HG02938 (cell line): Measurements from ENCODE around the gene ZNHIT2.

Experiments used
- ATAC-seq: cut with Tn5 transposase; IDR thresholded peaks from one replicate; pipeline ENCODE4 v1.9.1; 2021; ENCODE audit warnings: mild to moderate bottlenecking, moderate library complexity; ENCODE audit not compliant: unreplicated experiment

ZNHIT2 gene

DNA sequence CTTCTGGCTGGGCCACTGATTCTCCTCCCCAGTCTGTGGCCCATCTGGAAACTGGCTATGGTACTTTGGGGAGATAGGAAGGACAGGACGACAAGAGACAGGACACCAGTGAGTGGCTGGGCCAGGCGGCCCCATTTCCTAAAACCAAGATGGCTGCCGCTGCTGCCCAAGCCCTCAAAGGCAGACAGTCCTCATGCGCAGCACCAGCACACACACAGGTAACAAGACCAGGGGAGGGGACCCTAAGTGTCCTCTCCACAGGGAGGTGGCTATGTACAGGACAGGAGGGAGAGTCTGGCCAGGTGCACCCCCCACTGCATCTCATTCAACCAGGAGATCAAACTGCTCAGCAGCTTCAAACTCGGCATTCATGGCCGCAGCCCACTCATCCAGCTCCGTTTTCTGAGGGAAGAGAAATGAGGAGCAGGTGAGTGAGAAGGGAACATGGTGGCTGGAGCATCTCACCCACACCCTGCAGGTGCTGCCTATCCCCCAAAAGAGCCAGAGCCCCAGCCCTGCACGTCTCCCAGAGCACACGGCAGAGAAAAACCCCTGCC, 38.6 kb downstream of the ZNHIT2 start:
- ATAC-seq, result no peak

DNA sequence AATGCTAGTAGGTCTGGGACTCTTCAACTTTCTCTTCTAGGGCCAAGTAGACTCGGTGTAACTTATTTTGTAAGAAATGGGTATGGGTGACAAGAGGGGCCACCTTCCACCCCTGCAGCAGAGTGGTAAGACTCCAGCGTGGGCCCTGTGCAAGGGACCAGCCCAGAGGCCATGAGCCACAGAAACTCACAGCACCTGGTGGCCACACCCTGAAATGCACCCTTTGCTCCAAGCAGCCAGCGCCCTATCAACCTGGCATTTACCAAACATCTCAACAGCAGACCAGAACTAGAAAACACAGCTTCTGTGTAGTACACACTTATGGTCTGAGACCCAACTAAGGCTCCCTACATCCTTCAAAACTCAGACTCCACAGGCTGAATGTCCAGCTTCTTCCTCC, 39.4 kb downstream of the ZNHIT2 start:
- no peak for ATAC-seq

DNA sequence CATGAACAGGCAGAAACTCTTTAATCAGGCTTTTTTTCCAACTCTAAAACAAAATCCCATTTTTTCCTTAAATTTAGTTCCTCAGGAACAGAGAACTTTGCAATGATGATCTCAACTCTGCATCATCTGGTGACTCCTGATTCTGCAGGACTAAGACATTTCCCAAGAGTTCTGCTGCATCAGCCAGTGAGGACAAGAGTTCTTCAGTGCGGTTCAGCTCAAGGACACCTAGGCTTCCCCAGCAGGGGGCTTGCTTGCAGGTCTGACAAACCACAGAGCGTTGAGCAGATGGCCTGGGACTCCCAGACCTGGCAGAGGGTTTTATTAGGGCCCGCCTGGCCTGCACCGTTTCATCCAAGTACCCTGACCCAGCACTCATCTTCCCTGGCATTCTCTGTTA, 40.0 kb downstream of the ZNHIT2 start:
- ATAC-seq, result no peak

DNA sequence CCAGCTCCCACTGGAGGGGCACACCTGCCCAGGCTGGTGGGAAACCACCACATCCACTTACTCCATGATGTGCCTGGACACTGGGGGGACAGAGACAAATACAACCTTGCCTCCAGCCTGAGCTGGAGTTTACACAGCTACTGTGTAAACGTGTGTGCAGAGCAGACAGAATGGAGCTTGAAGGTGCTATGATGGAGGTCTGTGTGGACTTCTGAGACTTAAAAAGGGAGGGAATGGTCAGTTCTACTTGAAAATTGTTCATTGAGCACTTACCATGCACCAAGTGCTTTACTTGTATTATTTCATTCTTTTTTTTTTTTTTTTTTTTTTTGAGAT, 44.9 kb downstream of the ZNHIT2 start:
- ATAC-seq, result no peak

DNA sequence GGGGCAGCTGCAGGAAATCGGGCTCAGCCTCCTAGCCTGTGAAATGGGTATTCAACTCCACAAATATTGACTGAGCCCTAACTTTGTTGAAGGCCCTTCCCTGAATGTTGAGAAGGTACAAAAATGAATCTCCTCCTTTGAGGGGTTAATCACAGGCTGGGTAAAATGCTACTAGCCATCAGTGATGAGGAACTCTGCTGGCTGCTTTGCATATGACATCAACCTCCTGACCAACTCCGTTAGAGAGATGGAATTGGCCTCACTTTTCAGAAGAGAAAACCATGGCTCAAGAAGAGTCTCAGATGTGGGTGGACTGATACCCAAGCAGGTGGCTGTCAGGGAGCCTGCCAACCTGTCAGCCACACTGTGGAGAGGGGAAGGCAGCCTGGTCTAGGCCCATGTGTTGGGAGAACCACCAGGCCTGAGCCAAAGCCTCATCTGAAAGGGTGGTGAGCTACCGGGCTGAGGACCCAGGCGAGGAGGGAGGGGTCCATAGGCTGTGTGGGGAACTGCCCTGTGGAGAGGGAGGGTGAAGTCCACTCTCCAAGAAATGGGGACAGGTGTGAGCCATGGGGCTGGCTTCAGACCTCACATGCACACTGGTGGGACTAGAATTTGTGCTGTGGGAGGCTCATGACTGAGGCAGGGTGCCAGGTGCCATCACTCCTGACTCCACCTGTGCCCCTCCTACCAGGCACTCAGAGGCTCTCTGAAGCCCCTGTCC, 45.4 kb downstream of the ZNHIT2 start:
- no peak for ATAC-seq

DNA sequence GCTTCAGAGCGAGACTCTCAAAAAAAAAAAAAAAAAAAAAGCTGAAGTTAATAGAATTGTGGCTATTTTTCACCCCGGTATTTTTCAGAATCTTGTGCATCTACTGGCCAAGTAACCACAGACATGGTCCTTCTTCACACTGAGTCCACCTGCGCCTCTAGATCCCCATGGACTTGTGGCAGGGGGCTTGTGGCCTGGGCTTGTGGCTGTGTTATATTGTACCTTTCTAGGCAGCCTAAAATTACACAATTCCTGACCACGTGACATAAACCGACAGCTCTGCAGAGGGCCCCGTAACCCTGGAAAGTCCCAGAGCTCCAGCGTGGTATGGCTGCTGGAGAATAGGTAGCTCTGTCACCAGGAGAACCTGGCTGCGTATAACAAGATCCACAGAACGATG, 48.3 kb downstream of the ZNHIT2 start:
- ATAC-seq, result no peak

DNA sequence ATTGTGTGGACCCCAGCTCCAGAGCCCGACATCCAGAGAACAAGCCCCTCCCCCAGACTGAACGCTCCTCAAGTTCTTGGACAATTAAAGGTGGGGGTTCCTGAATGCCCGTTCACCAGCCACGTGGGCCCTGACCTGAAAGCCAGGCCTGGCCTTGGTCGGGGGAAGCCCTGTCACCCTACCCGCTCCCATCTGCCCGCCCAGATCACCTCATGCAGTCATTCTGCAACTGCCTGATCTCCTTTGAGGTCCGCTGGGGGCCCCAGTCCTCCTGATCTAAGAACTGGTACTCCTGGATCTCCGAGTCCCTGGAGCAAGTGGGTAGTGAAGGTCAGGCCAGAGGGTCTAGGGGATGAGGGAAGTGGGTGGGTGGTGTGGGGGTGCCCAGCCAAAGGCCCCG, 50.1 kb downstream of the ZNHIT2 start:
- no peak for ATAC-seq

DNA sequence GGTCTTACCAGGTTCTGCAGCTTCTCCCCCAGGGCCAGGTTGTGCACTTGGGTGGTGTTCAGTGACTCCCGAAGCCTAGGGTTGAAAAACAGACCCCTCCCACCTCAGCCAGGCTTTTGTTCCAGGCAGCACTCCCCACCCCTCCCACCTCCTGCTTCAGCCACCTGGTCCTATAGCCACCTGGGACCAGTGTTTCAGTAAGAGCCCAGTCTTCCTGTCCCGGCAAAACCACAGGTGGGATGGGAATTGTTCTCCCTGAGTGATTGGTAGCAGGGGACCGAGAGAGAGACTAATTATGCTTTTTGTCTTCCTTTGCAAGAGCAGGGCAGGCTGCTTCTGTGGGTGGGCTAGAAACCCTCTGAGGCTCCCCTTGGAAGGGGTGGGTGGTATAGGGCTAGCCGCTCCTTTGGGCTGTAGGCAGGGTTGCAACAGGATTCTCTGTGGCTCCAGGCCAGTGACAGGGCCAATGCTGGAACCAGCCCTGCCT, 50.7 kb downstream of the ZNHIT2 start:
- ATAC-seq, result no peak
